SK-N-SH treated with all-trans-retinoic acid at 6 μM for 48 hours (cell line): ENCODE results near the gene SIRT7.

Experiments
- ATAC-seq: fragments of 200-7000 bp; cut with Tn5 transposase; 3 replicates; pipeline ENCODE4 v1.9.1; 2020; ENCODE audit warnings: mild to moderate bottlenecking, moderate library complexity
- ARNTL ChIP-seq: fragments of 450-650 bp; formaldehyde crosslinking; IDR thresholded peaks from 2 replicates; pipeline ENCODE4 v1.5.0; 2020; ENCODE audit warnings: low read depth, mild to moderate bottlenecking, moderate library complexity, borderline replicate concordance
- BACH2 ChIP-seq: fragments of 250-450 bp; sonication (Bioruptor Pico); IDR thresholded peaks from 2 replicates; pipeline ENCODE4 v1.9.0; 2021; ENCODE audit warnings: mild to moderate bottlenecking, borderline replicate concordance
- CREB5 ChIP-seq: fragments of 250-450 bp; sonication (Bioruptor Pico); IDR thresholded peaks from 2 replicates; pipeline ENCODE4 v1.5.1; 2020; ENCODE audit warnings: low read depth, mild to moderate bottlenecking, moderate library complexity
- CSDC2 ChIP-seq: fragments of 250-450 bp; sonication (Bioruptor Pico); IDR thresholded peaks from 2 replicates; pipeline ENCODE4 v1.5.0; 2020; ENCODE audit warnings: mild to moderate bottlenecking, moderate library complexity
- CSRNP3 ChIP-seq: fragments of 250-450 bp; sonication (Bioruptor Pico); IDR thresholded peaks from 2 replicates; pipeline ENCODE4 v1.5.1; 2021; ENCODE audit warnings: mild to moderate bottlenecking, moderate library complexity
- ESRRG ChIP-seq: fragments of 250-450 bp; sonication (Bioruptor Pico); IDR thresholded peaks from 2 replicates; pipeline ENCODE4 v1.6.1; 2021; ENCODE audit warnings: mild to moderate bottlenecking
- ISL1 ChIP-seq: fragments of 250-450 bp; sonication (Bioruptor Pico); IDR thresholded peaks from 2 replicates; pipeline ENCODE4 v2.1.2; 2022; ENCODE audit warnings: mild to moderate bottlenecking, moderate library complexity
- PATZ1 ChIP-seq: fragments of 250-450 bp; sonication (Bioruptor Pico); IDR thresholded peaks from 2 replicates; pipeline ENCODE4 v1.8.0; 2020; ENCODE audit warnings: mild to moderate bottlenecking, moderate library complexity, borderline replicate concordance
- PPARA ChIP-seq: fragments of 250-450 bp; sonication (Bioruptor Pico); IDR thresholded peaks from 2 replicates; pipeline ENCODE4 v1.5.0; 2020; ENCODE audit warnings: mild to moderate bottlenecking, borderline replicate concordance
- RARB ChIP-seq: fragments of 250-450 bp; sonication (Bioruptor Pico); IDR thresholded peaks from 2 replicates; pipeline ENCODE4 v1.8.0; 2021; ENCODE audit warnings: mild to moderate bottlenecking, moderate library complexity
- SNAI2 ChIP-seq: fragments of 250-450 bp; sonication (Bioruptor Pico); IDR thresholded peaks from 2 replicates; pipeline ENCODE4 v1.5.0; 2020; ENCODE audit warnings: mild to moderate bottlenecking, moderate library complexity
- TCF4 ChIP-seq: fragments of 250-450 bp; sonication (Bioruptor Pico); IDR thresholded peaks from 2 replicates; pipeline ENCODE4 v1.8.0; 2021; ENCODE audit warnings: mild to moderate bottlenecking, moderate library complexity, borderline replicate concordance
- TOX ChIP-seq: fragments of 250-450 bp; sonication (Bioruptor Pico); IDR thresholded peaks from 2 replicates; pipeline ENCODE4 v1.8.0; 2021; ENCODE audit warnings: mild to moderate bottlenecking, moderate library complexity, borderline replicate concordance
- TSHZ2 ChIP-seq: fragments of 250-450 bp; sonication (Bioruptor Pico); IDR thresholded peaks from 2 replicates; pipeline ENCODE4 v1.5.0; 2020; ENCODE audit warnings: mild to moderate bottlenecking, moderate library complexity
- ZC3H10 ChIP-seq: fragments of 250-450 bp; sonication (Bioruptor Pico); IDR thresholded peaks from 2 replicates; pipeline ENCODE4 v1.5.1; 2021; ENCODE audit warnings: mild to moderate bottlenecking, moderate library complexity
- ZFP3 ChIP-seq: fragments of 250-450 bp; sonication (Bioruptor Pico); IDR thresholded peaks from 2 replicates; pipeline ENCODE4 v1.5.0; 2020; ENCODE audit warnings: mild to moderate bottlenecking, moderate library complexity
- ZFP30 ChIP-seq: fragments of 450-650 bp; formaldehyde crosslinking; IDR thresholded peaks from 2 replicates; pipeline ENCODE4 v1.5.0; 2022; ENCODE audit warnings: mild to moderate bottlenecking, moderate library complexity
- ZNF565 ChIP-seq: fragments of 450-650 bp; formaldehyde crosslinking; conservative IDR thresholded peaks from 2 replicates; pipeline ENCODE4 v1.5.0; 2020; ENCODE audit warnings: low read depth, mild to moderate bottlenecking, moderate library complexity
- ZNF70 ChIP-seq: fragments of 450-650 bp; formaldehyde crosslinking; IDR thresholded peaks from 2 replicates; pipeline ENCODE4 v1.5.0; 2020; ENCODE audit warnings: mild to moderate bottlenecking, moderate library complexity
- ZNF8 ChIP-seq: fragments of 450-650 bp; formaldehyde crosslinking; IDR thresholded peaks from 2 replicates; pipeline ENCODE4 v1.5.0; 2020; ENCODE audit warnings: mild to moderate bottlenecking, moderate library complexity

The SIRT7 gene

GRCh38 chr17:81914103-81914850, 3.7 kb downstream of the SIRT7 start:
- no peak for ATAC-seq
- TF ChIP-seq ZNF565 (CRISPR knock-in tag) (no peak), ZNF70 (no peak), ISL1 (no peak), TOX (CRISPR knock-in tag) (no peak), RARB (CRISPR knock-in tag) (no peak), ZC3H10 (CRISPR knock-in tag) (no peak), ZNF8 (CRISPR knock-in tag) (no peak), TSHZ2 (no peak), CREB5 (CRISPR knock-in tag) (no peak), PATZ1 (CRISPR knock-in tag) (no peak), CSRNP3 (CRISPR knock-in tag) (no peak), ZFP3 (CRISPR knock-in tag) (no peak), TCF4 (no peak), ESRRG (no peak), ARNTL (no peak), ZFP30 (CRISPR knock-in tag) (no peak), CSDC2 (CRISPR knock-in tag) (no peak), PPARA (CRISPR knock-in tag) (no peak), SNAI2 (CRISPR knock-in tag) (no peak)

GRCh38 chr17:81913394-81914102, 4.4 kb downstream of the SIRT7 start:
- TF ChIP-seq PATZ1 (CRISPR knock-in tag) (no peak), ESRRG (no peak), TSHZ2 (no peak), TOX (CRISPR knock-in tag) (no peak), CREB5 (CRISPR knock-in tag) (no peak), BACH2 (CRISPR knock-in tag) (no peak)
- ATAC-seq = no peak
